ENCODE results near the gene PTPRN2.

PTPRN2 gene

DNA sequence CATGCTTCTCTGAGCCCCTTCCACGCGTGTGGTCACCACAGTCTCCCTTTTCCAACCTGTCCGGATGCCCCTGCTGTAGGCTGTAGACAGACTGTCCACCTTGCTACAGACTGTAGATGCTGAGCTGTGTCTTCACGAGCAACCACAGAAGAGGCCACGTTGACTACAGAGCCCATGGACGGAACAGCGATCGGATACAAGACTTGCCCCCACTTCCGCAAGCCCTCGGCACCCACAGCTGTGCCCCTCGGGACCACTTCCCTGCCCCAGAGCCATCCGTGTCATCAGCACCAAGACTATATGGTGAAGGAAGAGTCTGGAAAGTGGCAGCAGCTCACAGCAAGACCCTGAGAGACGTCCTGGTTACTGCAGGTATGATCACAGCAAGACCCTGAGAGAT lies 759.4 kb downstream of the PTPRN2 start:
- no peak for DNase-seq

GRCh38 chr7:157827863-157828160 lies 759.8 kb downstream of the PTPRN2 start:
- no peak for DNase-seq

DNA sequence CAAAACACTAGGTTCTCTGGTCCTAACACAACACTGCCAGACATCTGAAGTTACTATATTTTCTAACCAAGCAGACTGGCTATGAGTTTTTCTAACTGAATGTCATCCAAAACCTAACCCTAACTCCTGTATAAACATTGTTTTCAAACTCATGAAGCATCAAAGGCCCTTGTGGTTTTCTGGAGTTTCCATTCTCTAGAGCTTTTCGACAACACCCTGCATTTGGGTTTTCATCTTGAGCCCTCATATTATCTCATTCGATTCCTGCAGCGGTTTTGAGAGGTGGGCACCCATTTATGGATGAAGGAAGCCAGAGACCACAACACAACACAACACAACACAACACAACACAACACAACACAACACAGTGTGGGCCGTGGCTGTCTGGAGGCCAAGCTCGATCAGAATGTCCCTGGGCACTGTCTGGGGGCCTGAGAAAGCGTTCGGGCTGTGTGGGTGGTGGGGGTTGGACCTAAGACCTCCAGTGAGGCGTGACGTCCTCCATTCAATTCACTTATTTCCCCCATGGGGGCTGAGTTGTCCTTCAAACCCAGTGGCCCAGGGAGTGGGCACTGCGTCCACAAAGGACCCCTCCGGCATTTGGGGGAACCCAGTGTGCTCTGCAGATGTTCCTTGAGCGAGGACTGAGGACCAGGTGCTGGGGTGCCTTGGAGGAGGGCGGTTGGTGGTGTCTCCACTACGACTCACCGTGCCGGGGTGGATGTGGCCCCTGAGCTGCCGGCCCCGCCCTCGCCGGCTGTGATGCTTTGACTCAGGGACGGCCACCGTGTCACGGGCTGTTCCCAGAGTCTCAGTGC lies 760.4 kb downstream of the PTPRN2 start:
- DNase-seq = peak in 1 of 2 donors; percentile 3

- no peak for DNase-seq
Observed at GRCh38 chr7:157826566-157826965, 761.1 kb downstream of the PTPRN2 start.

- no peak for DNase-seq
Observed at GRCh38 chr7:157825325-157825724, 762.3 kb downstream of the PTPRN2 start.

DNA sequence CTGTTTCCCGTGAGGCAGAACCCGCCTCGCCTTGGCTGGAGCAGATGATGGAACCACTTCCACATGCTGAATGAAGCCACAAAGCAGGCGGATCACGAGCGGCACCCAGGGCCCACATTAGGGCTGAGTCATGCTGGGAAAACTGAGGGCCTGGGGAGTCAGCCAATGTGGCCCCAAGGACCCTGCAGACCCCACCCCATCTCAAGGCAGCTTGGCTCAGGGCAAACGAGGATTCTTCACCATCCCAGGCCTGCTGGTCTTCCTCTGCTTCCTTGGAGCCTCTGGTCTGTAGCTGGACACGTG lies 762.9 kb downstream of the PTPRN2 start:
- DNase-seq = no peak

DNA sequence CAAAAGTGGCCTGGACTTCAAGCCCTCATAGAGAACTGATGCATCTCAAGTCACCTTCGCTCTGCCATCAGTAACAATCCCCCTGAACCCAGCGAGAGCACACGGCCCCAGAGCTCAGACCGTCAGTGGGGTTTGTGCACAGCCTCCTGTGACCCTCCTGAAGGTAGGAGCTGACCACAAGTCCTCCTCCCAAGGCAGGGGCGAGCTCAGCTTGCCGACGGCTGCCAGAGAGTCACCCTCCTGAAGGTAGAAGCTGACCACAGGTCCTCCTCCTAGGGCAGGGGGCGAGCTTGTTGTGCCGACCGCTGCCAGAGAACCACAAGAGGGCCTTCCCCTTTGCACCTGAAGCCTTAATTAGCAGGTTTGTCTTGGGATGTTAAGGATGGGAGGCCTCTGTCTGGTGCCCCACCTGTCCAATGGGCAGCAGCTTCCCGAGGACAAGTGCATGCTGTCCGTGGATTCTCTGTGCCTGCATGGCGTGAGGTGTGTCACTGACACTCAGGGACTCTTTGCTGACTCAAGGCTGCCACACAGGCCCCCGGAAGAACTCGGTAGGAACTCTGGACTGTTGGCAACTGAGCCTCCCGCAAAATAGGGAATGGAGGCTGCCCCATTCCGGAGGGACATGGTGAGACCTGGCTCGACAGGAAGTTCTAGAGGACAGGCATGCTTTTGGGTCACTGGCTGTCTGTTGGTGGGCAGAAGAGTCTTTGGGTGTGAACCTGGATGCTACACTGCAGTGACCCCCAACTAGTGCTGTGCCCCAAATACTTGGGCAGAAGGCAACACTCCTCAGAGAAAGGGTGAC lies 763.4 kb downstream of the PTPRN2 start:
- no peak for DNase-seq

- no peak for DNase-seq
Observed at GRCh38 chr7:157822688-157823031, 765.0 kb downstream of the PTPRN2 start.

DNA sequence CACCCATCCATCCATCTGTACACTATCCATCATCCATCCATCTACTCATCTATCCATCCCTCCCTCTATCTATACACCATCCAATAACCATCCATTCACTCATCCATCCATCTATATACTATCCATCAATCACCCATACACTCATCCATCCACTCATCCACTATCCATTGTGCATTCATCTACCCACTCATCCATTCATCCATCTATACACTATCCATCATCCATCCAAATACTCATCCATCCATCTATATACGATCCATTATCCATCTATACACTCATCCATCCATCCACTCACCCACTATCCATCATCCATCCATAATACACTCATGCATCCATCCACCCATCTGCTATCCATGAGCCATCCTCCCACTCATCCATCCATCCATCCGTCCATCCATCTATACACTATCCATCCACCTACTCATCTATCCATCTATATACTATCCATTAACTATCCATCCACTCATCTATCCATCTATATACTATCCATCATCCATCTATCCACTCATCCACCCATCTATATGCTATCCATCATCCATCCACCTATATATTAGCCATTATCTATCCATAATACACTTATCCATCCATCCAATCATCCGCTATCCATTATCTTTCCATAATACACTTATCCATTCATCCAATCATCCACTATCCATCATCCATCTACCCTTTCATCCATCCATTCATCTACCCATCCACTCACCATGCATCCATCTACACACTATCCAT lies 765.5 kb downstream of the PTPRN2 start:
- no peak for DNase-seq

DNA sequence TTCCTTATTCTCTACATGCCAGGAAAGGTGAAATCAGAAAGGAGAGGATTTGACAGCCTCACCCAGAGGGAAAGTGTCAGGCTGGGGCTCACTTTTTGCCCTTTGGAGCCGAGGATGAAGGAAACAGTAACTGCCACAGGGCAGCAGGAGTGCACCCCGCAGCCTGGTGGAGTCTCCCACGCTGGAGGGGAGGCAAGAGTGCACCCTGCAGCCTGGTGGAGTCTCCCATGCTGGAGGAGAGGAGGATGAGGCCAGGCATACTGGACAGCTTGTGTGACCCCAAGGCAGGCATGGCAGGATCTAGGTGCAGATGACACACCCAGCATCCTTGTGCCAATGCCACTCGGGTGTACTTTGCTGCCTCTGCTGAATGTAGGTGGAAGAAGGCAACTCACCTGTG lies 766.8 kb downstream of the PTPRN2 start:
- no peak for DNase-seq

DNA sequence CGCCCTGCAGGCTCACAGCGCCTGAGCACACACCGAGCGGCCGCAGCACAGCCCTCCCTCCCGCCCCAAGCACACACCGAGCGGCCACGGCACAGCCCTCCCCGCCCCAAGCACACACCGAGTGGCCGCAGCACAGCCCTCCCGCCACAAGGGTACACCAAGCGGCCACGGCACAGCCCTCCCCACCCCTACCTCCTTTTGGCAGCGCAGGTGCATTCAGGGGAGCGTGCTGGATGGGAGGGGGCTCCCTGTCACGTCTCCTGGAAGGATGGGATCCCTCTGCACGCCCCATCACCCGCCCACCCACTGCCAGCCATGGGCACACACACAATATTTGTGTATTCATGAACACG lies 768.2 kb downstream of the PTPRN2 start:
- DNase-seq = no peak

DNA sequence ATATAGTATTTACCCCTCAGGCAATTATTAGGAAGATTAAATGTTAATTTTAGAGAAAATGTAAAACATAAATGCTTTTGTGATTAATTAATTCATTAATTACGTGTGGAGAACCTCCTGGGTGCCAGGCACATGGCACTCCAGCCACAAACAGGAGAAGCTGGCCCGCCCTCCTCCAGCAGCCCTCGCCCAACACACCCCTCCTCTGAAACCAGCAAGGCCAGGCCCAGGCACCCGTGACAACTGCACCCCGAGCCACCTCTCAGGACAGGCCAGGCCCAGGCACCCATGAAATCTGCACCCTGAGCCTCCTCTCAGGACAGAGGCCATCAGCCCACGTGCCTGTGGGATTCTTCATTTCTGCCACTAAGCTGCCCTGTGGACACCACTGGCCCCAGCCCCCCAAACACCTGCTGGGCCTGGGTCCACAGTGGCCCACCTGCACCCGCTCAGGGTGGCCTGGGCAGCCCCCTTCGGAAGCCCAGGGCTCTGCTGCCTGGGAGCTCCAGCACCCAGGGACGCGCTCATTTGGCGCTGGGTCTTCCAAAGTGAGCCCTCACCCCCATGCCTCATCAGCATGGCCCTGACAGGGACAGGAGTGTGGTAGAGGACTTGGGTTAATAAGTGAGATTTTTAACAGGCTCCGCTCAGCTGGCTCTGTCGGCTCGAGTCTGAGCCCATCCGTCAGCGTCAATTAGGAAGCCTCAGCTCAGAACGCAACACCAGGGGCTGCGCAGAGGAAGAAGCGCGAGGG lies 768.7 kb downstream of the PTPRN2 start:
- DNase-seq = no peak

- DNase-seq = no peak
Observed at GRCh38 chr7:157817944-157818700, 769.5 kb downstream of the PTPRN2 start.

DNA sequence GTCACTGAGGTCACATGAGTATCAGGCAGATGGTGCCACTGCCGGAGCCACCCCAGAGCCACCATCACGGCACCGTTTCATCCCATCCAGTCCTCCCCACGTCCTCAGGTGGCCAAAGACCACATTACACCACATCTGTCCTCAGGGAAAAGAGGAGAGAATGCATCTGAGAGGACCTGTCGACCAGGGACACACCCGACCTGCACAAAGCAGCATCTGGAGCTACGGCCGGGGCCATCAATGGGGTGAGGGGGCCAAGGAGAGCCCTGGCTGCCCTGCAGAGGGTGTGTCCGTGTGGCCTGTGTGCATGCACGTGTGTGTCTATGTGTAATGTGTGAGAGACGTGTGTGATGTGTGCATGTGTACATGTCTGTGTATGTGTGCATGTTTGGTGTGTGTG lies 770.2 kb downstream of the PTPRN2 start:
- DNase-seq = no peak

DNA sequence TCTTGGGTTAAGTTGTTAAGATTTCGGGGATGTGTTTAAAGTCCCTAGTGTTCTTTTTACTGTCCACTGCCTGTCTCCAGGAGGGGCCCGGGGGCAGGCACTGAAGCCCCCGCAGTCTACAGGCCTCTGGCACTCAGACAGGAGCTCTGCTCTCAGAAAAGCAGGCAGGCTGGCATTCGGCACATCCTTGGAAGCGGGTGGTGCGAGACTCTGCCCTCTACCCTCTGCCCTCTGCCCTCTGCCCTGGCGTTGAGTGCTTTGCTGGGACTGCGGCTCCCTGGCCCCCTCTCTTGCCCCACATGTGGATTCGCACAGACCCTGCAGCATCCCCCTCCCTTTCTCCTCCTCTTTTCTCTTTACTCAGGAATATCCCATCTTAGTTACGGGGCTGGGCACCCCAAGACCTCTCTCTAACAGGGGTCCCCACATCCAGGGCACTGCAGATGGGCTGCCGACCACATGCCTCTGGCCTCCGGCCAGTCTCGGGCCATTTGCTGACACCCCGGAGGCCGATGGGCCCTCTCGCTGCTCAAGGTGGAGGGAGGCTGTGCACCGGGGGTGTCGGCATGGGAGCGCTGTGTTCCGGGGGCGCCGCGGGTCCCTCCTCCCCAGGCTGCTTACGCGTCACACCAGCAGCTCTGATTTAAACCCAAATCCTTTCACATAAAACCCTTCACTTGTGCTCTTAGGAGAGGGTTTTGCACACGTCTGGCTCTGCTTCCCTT lies 770.9 kb downstream of the PTPRN2 start:
- no peak for DNase-seq

GRCh38 chr7:157816086-157816485 lies 771.5 kb downstream of the PTPRN2 start:
- no peak for DNase-seq

DNA sequence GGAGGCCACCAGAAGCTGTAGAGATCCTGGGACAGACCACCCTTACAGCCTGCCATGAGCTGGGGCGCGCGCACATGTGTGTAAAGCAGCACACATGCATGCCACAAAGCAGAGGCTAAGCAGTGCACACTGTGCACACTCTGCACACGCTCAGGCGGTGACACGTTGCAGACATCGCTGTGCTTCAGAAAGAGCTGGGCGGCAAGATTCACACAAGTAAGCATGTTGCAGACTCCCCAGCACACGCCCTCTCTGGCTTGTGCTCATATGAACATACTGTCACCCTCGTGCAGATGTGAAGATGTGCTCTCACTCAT lies 772.0 kb downstream of the PTPRN2 start:
- DNase-seq = no peak

GRCh38 chr7:157814931-157815705 lies 772.5 kb downstream of the PTPRN2 start:
- no peak for DNase-seq

DNA sequence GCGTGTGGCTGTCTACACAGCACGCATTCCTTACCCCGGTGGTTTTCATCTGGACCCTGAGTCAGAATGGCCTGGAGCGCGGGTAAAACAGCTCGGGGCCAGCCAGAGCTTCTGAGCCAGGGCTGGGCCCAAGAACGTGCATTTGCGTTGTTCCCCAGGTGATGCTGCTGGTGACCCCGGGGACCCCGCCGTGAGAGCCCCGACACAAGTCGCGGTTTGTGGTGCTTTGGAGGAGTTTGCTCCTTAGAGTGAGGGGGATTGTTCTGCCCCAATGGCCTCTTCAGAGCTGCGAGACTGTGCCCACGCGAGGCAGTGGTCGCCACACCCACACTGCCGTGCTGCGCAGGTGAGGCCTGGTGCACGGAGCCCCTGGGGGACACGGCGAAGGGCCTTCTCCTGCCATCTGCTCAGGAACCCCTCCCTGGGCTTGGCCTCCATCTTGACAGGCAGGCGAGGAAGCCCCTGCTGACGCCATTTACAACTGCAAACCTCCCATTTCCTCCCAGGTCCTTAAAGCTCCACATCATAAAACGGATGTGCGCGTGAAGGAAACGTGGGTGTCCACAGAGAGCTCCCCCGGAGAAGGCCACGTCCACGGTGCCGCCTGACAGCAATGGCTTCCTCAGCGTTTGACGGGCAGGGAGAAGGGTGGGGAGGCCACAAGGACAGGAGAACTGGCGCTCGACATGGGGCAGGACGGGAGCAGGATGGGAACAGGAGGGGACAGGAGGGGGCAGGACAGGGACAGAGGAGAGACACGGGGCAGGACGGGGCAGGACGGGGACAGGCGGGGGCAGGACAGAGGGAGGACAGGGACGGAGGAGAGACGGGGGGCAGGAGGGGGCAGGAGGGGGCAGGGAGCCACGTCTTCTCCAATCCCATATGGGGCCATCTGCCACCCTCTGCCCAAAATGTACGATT lies 773.6 kb downstream of the PTPRN2 start:
- DNase-seq = no peak

GRCh38 chr7:157813053-157813452 lies 774.6 kb downstream of the PTPRN2 start:
- DNase-seq = no peak
